Measurements from ENCODE around the gene PGA4. TPM values are rescaled to one million over a fixed set of nuclear protein-coding genes. Genes with fewer than 3 reads are reported as not detected.
"Not testable (repeated sequence)": the region's sequence is repeated elsewhere in the genome, so short reads cannot be mapped to it uniquely, and the experiment has no call there.

The PGA4 gene
- total RNA-seq, 1 donor from 2014 or later: not detected

GRCh38 chr11:61203873-61204272, 18.3 kb upstream of the PGA4 start:
- not testable (repeated sequence) for DNase-seq (ENCODE audit: extremely low read depth, low read depth, low spot score)

- not testable (repeated sequence) for DNase-seq (ENCODE audit: extremely low read depth, low read depth, low spot score)
Measured at GRCh38 chr11:61204502-61205059, 17.6 kb upstream of the PGA4 start.

GRCh38 chr11:61207636-61208310, 14.4 kb upstream of the PGA4 start:
- not testable (repeated sequence) for DNase-seq (ENCODE audit: extremely low read depth, low read depth, low spot score)

- DNase-seq (ENCODE audit: extremely low read depth, low read depth, low spot score): not testable (repeated sequence)
Measured at GRCh38 chr11:61210629-61211028, 11.5 kb upstream of the PGA4 start.

- DNase-seq (ENCODE audit: extremely low read depth, low read depth, low spot score): not testable (repeated sequence)
Measured at GRCh38 chr11:61211327-61211952, 10.7 kb upstream of the PGA4 start.

GRCh38 chr11:61212202-61212601, 9.9 kb upstream of the PGA4 start:
- DNase-seq (ENCODE audit: extremely low read depth, low read depth, low spot score): not testable (repeated sequence)

GRCh38 chr11:61213711-61214324, 8.3 kb upstream of the PGA4 start:
- DNase-seq (ENCODE audit: extremely low read depth, low read depth, low spot score): not testable (repeated sequence)

GRCh38 chr11:61218306-61218705, 3.8 kb upstream of the PGA4 start:
- not testable (repeated sequence) for DNase-seq (ENCODE audit: extremely low read depth, low read depth, low spot score)

GRCh38 chr11:61219016-61219415, 3.1 kb upstream of the PGA4 start:
- DNase-seq (ENCODE audit: extremely low read depth, low read depth, low spot score): not testable (repeated sequence)

- not testable (repeated sequence) for DNase-seq (ENCODE audit: extremely low read depth, low read depth, low spot score)
Measured at GRCh38 chr11:61222692-61223091, 545 bp downstream of the PGA4 start.

GRCh38 chr11:61226457-61227137, 4.5 kb downstream of the PGA4 start:
- not testable (repeated sequence) for DNase-seq (ENCODE audit: extremely low read depth, low read depth, low spot score)

- DNase-seq (ENCODE audit: extremely low read depth, low read depth, low spot score): not testable (repeated sequence)
Measured at GRCh38 chr11:61229458-61229857, 7.3 kb downstream of the PGA4 start.

- not testable (repeated sequence) for DNase-seq (ENCODE audit: extremely low read depth, low read depth, low spot score)
Measured at GRCh38 chr11:61231033-61231432, 8.9 kb downstream of the PGA4 start.

- not testable (repeated sequence) for DNase-seq (ENCODE audit: extremely low read depth, low read depth, low spot score)
Measured at GRCh38 chr11:61231585-61231984, 9.4 kb downstream of the PGA4 start.

GRCh38 chr11:61232548-61233145, 10.5 kb downstream of the PGA4 start:
- not testable (repeated sequence) for DNase-seq (ENCODE audit: extremely low read depth, low read depth, low spot score)

GRCh38 chr11:61237130-61237529, 15.0 kb downstream of the PGA4 start:
- DNase-seq (ENCODE audit: extremely low read depth, low read depth, low spot score): not testable (repeated sequence)

GRCh38 chr11:61240288-61240687, 18.1 kb downstream of the PGA4 start:
- DNase-seq (ENCODE audit: extremely low read depth, low read depth, low spot score): not testable (repeated sequence)

GRCh38 chr11:61240875-61241274, 18.7 kb downstream of the PGA4 start, which contains the start of gene PGA5:
Gene PGA5 (plus strand): TSS chr11:61241175. CDS start chr11:61241227, 52 bp downstream.
- DNase-seq (ENCODE audit: extremely low read depth, low read depth, low spot score): not testable (repeated sequence)

- not testable (repeated sequence) for DNase-seq (ENCODE audit: extremely low read depth, low read depth, low spot score)
Measured at GRCh38 chr11:61241526-61241925, 19.4 kb downstream of the PGA4 start.

GRCh38 chr11:61245284-61245964, 23.3 kb downstream of the PGA4 start:
- DNase-seq (ENCODE audit: extremely low read depth, low read depth, low spot score): not testable (repeated sequence)

Measured in glomerular endothelial cell (primary cell).